ENCODE results near the gene XYLT2. TPM values are rescaled to one million over a fixed set of nuclear protein-coding genes. Genes with fewer than 3 reads are reported as not detected.

The XYLT2 gene
- total and polyA plus RNA-seq, 2 of the 13 experiments (the other 11 are each of a cell fraction or from before 2014, with no cell fraction given) = 17.0 to 22.1 TPM

DNA sequence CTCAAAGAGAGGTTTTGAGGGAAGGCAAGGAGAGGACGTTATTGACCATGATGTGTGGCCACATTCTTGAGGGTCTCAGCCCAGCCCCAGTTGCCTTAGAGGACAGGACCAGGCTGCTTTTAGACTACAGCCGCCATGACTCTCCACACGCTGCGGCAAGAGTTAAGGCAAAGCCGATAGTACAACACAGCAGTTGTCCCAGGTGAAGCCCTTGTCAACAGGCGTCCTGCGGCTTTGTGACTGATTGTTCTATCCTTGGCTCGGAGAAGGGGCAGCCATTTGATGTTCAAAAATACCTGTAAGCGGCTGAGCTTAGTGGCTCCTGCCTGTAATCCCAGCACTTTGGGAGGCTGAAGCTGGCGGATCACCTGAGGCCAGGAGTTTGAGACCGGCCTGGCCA, 42.9 kb upstream of the XYLT2 start (continued):
- TF ChIP-seq ZNF589 (CRISPR knock-in tag; conservative IDR thresholded peaks at IDR 0.05) = no peak

DNA sequence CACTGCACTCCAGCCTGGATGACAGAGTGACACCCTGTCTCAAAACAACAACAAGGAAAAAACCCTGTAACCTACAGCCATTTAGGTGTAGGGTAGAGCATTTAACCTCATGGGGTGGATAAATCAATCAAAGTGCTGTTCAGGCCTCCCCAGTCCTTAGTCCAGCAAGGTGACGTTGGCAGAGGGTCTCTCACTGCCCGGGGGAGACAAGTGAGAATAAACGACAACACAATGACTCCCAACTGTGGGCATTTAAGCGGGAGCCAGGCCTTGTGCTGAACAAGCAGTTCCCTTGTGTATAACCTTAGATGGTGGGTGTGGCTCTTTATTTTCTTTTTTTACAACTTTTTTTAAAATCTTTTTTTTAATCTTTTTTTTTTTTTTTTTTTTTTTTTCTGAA, 42.3 kb upstream of the XYLT2 start:
- H3K27me3 ChIP-seq (ENCODE audit: control insufficient read depth in 1 of 2, insufficient read depth in 2 of 2, low read length in 2 of 2) = peaks cover 5 to 28% of the 10 kb centered on the region in 2 experiments; a peak in 4 of 5 replicates
- no peaks in the 10 kb centered on the region for H3K36me3 ChIP-seq (replicated peaks in 1 of 2; ENCODE audit: control insufficient read depth in 1 of 2, insufficient read depth in 2 of 2, low read length in 2 of 2)
- DNase-seq (ENCODE audit: low spot score) (no peak), FAIRE-seq (no peak), ATAC-seq (no peak)
- no peak overlapping the region for H2AFZ ChIP-seq (ENCODE audit: low read length)
- BruUV-seq (replicated peaks) = no TSS peak
- H3K4me1 ChIP-seq (ENCODE audit: insufficient read depth, low read length) = peaks cover 8% of the 10 kb centered on the region
- TF ChIP-seq TBX2 (CRISPR knock-in tag; IDR thresholded peaks at IDR 0.05; ENCODE audit: borderline replicate concordance) (no peak), WIZ (CRISPR knock-in tag; IDR thresholded peaks at IDR 0.05) (no peak), MTA3 (CRISPR knock-in tag; IDR thresholded peaks at IDR 0.05) (no peak), PITX1 (CRISPR knock-in tag; IDR thresholded peaks at IDR 0.05) (no peak), ZMAT3 (CRISPR knock-in tag; conservative IDR thresholded peaks at IDR 0.05) (no peak), NR2C2 (CRISPR knock-in tag; IDR thresholded peaks at IDR 0.05; ENCODE audit: borderline replicate concordance) (no peak), DNMT3B (CRISPR knock-in tag; conservative IDR thresholded peaks at IDR 0.05) (no peak), ZNF225 (CRISPR knock-in tag; IDR thresholded peaks at IDR 0.05) (no peak)
- TF ChIP-seq, protein P1, sequence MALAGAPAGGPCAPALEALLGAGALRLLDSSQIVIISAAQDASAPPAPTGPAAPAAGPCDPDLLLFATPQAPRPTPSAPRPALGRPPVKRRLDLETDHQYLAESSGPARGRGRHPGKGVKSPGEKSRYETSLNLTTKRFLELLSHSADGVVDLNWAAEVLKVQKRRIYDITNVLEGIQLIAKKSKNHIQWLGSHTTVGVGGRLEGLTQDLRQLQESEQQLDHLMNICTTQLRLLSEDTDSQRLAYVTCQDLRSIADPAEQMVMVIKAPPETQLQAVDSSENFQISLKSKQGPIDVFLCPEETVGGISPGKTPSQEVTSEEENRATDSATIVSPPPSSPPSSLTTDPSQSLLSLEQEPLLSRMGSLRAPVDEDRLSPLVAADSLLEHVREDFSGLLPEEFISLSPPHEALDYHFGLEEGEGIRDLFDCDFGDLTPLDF (CRISPR knock-in tag; IDR thresholded peaks at IDR 0.05) = no peak
- TF ChIP-seq, protein P2, sequence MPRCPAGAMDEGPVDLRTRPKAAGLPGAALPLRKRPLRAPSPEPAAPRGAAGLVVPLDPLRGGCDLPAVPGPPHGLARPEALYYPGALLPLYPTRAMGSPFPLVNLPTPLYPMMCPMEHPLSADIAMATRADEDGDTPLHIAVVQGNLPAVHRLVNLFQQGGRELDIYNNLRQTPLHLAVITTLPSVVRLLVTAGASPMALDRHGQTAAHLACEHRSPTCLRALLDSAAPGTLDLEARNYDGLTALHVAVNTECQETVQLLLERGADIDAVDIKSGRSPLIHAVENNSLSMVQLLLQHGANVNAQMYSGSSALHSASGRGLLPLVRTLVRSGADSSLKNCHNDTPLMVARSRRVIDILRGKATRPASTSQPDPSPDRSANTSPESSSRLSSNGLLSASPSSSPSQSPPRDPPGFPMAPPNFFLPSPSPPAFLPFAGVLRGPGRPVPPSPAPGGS (CRISPR knock-in tag; IDR thresholded peaks at IDR 0.05) = no peak
- H3K79me2 ChIP-seq (ENCODE audit: insufficient read depth, low read length) = no peaks in the 10 kb centered on the region
- no peaks in the 10 kb centered on the region for H4K20me1 ChIP-seq (ENCODE audit: insufficient read depth, low read length)
- 60% methylated on average over 4 of the region's 4 CpGs for WGBS (ENCODE audit: low lambda C conversion rate)
- intact Hi-C loops (cut with micrococcal nuclease; ENCODE audit: unreplicated experiment) (no loop called here), in situ Hi-C loops (cut with HindIII; ENCODE audit: extremely low pct_ligation_motif_present, low pct_unique_long_range_greater_than_20kb) (no loop called here)
- no peak overlapping the region for H3K4me2 ChIP-seq (ENCODE audit: low read depth, low read length)
- POLR2A ChIA-PET = no interaction called here
- CTCF ChIA-PET (ENCODE audit: low intra/inter-chr PET ratio, low total read pairs) = no interaction called here
- no peak overlapping the region for H3K27ac ChIP-seq (ENCODE audit: extremely low read length, insufficient read depth, low read length)
- no peak overlapping the region for H3K4me3 ChIP-seq (replicated peaks in 1 of 3; ENCODE audit: insufficient read depth in 1 of 3, low read depth in 2 of 3, low read length in 3 of 3)
- no peaks in the 10 kb centered on the region for H3K9me3 ChIP-seq (ENCODE audit: low read length)
- H3K9ac ChIP-seq (ENCODE audit: insufficient read depth, low read depth, low read length) = no peak overlapping the region

Measured in HepG2 (cell line).